ENCODE data around the gene SUGT1. TPM values are rescaled to one million over a fixed set of nuclear protein-coding genes. Genes with fewer than 3 reads are reported as not detected.
"Not testable (repeated sequence)": the region's sequence is repeated elsewhere in the genome, so short reads cannot be mapped to it uniquely, and the experiment has no call there.

SUGT1 gene
- total RNA-seq, 1 donor from 2014 or later, result 56.8 TPM

DNA sequence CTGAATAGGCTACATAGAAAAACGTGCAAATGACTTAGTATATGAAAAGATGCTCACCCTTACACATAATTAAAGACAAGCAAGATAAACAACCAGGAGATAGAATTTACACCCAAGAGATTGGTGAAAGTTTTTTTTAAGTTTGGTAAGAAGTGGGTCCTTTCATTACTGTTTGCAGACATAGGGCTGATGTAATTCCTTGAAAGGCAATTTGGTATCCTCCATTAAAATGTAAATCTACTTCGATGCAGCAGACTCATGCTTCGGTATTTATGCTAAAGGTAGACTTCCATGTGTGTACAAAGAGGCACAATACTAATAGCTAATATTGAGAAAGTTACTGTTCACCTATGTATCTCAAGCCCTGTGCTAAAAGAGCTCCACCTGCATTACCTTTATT, 53.4 kb downstream of the SUGT1 start:
- no peaks in the 10 kb centered on the region for H3K27me3 Mint-ChIP-seq
- no peak for DNase-seq (ENCODE audit: extremely low spot score, unreplicated experiment)
- peaks cover 28% of the 10 kb centered on the region for H3K4me1 Mint-ChIP-seq (ENCODE audit: unreplicated experiment)
- no peaks in the 10 kb centered on the region for H3K9me3 Mint-ChIP-seq
- no peak overlapping the region for H3K4me3 Mint-ChIP-seq
- no peak for TF ChIP-seq CTCF (conservative IDR thresholded peaks at IDR 0.05)
- no peak overlapping the region for H3K27ac Mint-ChIP-seq
- H3K36me3 Mint-ChIP-seq, result no peaks in the 10 kb centered on the region

DNA sequence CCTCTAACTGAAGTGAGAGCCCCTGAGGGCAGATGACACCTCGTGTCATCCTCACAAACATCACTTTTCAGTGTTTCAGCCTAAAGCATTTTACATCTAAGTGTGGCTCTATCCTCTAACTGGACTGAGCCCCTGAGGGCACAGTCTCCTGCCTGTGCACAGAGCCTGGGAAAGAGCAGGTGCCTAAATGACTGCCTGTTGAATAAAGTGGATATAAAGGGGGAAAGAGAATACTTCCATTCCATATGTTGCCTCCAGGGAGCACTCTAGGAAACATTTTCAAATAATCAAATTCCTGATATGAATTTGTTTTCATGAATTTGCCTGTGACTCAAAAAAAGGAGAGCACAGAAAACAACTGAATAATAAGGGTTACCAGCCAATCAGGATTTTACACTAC, 54.7 kb downstream of the SUGT1 start:
- H3K4me3 Mint-ChIP-seq, result no peak overlapping the region
- no peaks in the 10 kb centered on the region for H3K36me3 Mint-ChIP-seq
- peaks cover 25% of the 10 kb centered on the region for H3K4me1 Mint-ChIP-seq (ENCODE audit: unreplicated experiment)
- H3K27me3 Mint-ChIP-seq, result no peaks in the 10 kb centered on the region
- H3K9me3 Mint-ChIP-seq, result no peaks in the 10 kb centered on the region
- peak; percentile 49 for TF ChIP-seq CTCF (conservative IDR thresholded peaks at IDR 0.05)
- no peak for DNase-seq (ENCODE audit: extremely low spot score, unreplicated experiment)
- no peak overlapping the region for H3K27ac Mint-ChIP-seq

DNA sequence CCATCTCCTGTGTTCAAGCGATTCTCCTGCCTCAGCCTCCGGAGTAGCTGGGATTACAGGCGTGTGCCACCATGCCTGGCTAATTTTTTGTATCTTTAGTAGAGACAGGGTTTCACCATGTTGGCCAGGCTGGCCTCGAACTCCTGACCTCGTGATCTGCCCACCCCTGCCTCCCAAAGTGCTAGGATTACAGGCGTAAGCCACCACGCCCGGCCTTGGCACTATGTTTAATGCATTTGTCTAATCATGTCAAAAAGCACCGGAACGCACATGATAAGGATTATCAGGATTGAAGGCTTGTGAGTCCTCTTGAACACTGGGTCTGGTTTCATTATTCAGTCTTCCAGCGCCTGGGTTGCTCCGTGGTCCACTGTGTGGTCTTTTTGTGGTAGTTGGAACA, 55.6 kb downstream of the SUGT1 start:
- not testable (repeated sequence) for H3K27ac Mint-ChIP-seq; H3K27me3 Mint-ChIP-seq; H3K9me3 Mint-ChIP-seq; H3K4me3 Mint-ChIP-seq; DNase-seq (ENCODE audit: extremely low spot score, unreplicated experiment); H3K36me3 Mint-ChIP-seq
- peaks cover 16% of the 10 kb centered on the region for H3K4me1 Mint-ChIP-seq (ENCODE audit: unreplicated experiment)

- Mint-ChIP-seq H3K36me3 (no peaks in the 10 kb centered on the region), H3K27ac (no peak overlapping the region), H3K4me1 (ENCODE audit: unreplicated experiment) (peaks cover 3% of the 10 kb centered on the region), H3K27me3 (no peaks in the 10 kb centered on the region), H3K9me3 (no peaks in the 10 kb centered on the region), H3K4me3 (no peak overlapping the region)
- no peak for DNase-seq (ENCODE audit: extremely low spot score, unreplicated experiment)
- TF ChIP-seq CTCF (conservative IDR thresholded peaks at IDR 0.05), result peak; percentile 21
These were observed 58.6 kb downstream of the SUGT1 start for GRCh38 chr13:52711286-52711685.

DNA sequence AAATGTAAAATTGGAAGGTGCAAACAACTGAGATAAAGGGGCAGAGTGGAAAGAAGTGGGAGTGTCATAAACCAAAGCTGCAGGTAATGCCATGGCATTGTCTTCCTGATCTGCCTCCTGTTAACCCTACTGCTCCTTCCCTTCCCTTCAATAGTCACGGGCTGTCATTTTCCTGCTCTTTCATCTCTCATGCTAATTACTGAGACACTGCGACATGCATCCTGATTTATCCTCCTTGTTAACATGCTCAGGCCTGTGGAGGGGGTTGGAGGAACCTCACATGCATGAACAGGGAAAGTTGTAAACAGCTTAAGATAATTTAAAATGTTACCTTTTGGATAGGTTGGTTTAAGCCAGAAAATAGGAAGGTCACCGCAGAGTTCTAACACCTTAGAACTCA, 59.7 kb downstream of the SUGT1 start:
- no peaks in the 10 kb centered on the region for H3K9me3 Mint-ChIP-seq
- TF ChIP-seq CTCF (conservative IDR thresholded peaks at IDR 0.05), result no peak
- no peak for DNase-seq (ENCODE audit: extremely low spot score, unreplicated experiment)
- H3K4me1 Mint-ChIP-seq (ENCODE audit: unreplicated experiment), result peaks cover 3% of the 10 kb centered on the region
- no peaks in the 10 kb centered on the region for H3K36me3 Mint-ChIP-seq
- H3K27ac Mint-ChIP-seq, result no peak overlapping the region
- no peaks in the 10 kb centered on the region for H3K27me3 Mint-ChIP-seq
- H3K4me3 Mint-ChIP-seq, result no peak overlapping the region

GRCh38 chr13:52713894-52714293, 61.3 kb downstream of the SUGT1 start:
- no peak for DNase-seq (ENCODE audit: extremely low spot score, unreplicated experiment)
- Mint-ChIP-seq H3K4me1 (ENCODE audit: unreplicated experiment) (peaks cover 3% of the 10 kb centered on the region), H3K36me3 (no peaks in the 10 kb centered on the region), H3K9me3 (peaks cover 7% of the 10 kb centered on the region), H3K27ac (no peak overlapping the region), H3K27me3 (peaks cover 4% of the 10 kb centered on the region), H3K4me3 (no peak overlapping the region)
- TF ChIP-seq CTCF (conservative IDR thresholded peaks at IDR 0.05), result no peak

- Mint-ChIP-seq H3K9me3 (peaks cover 11% of the 10 kb centered on the region), H3K27me3 (peaks cover 11% of the 10 kb centered on the region)
- not testable (repeated sequence) for H3K4me3 Mint-ChIP-seq; DNase-seq (ENCODE audit: extremely low spot score, unreplicated experiment); H3K4me1 Mint-ChIP-seq (ENCODE audit: unreplicated experiment); H3K36me3 Mint-ChIP-seq; H3K27ac Mint-ChIP-seq
These were observed 68.3 kb downstream of the SUGT1 start for GRCh38 chr13:52720904-52721303.

DNA sequence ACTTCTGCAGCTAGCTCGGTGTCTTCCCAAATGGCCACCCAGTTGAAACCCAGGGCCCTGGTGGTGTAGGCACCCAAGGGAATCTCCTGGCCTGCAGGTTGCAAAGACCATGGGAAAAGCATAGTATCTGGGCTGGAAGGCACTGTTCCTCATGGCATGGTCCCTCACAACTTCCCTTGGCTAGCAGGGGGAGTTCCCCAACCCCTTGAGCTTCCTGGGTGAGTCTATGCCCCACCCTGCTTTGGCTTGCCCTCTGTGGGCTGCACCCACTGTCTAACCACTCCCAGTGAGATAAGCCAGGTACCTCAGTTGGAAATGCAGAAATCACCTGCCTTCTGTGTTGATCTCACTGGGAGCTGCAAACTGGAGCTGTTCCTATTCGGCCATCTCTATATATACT, 68.7 kb downstream of the SUGT1 start:
- DNase-seq (ENCODE audit: extremely low spot score, unreplicated experiment); H3K36me3 Mint-ChIP-seq; H3K4me3 Mint-ChIP-seq; H3K4me1 Mint-ChIP-seq (ENCODE audit: unreplicated experiment); H3K27ac Mint-ChIP-seq: not testable (repeated sequence)
- H3K27me3 Mint-ChIP-seq, result peaks cover 11% of the 10 kb centered on the region
- peaks cover 11% of the 10 kb centered on the region for H3K9me3 Mint-ChIP-seq
